Lower leg skin (tissue), 4 donors: Measurements from ENCODE around the gene CSF2RB. TPM values are rescaled to one million over a fixed set of nuclear protein-coding genes. Genes with fewer than 3 reads are reported as not detected.

Source experiments
- DNase-seq, 2 donors: peaks; one replicate each; pipeline ENCODE4 v3.0.0-alpha.2; 2019; ENCODE audit warnings: low spot score in 2 of 2
- H3K4me3 ChIP-seq: fragments of 200-600 bp; sonication (generic); 2 replicates; pipeline ENCODE4 v1.5.1; 2017; ENCODE audit warnings: mild to moderate bottlenecking, low read depth; ENCODE audit not compliant: poor library complexity, severe bottlenecking
- CTCF ChIP-seq, 3 donors: fragments of 450-650 bp; IDR thresholded peaks; one replicate each; pipeline ENCODE4 v1.5.1; 2016; ENCODE audit warnings: antibody characterized with exemption in 3 of 3, mild to moderate bottlenecking in 3 of 3, moderate library complexity in 2 of 3
- POLR2A ChIP-seq, 2 donors: fragments of 450-650 bp; IDR thresholded peaks; one replicate each; pipeline ENCODE4 v1.6.1; 2016 to 2017; ENCODE audit warnings: antibody characterized with exemption in 2 of 2, mild to moderate bottlenecking in 1 of 2, moderate library complexity in 1 of 2
- WGBS, 2 donors: methylation state at CpG; one replicate each; pipeline ENCODE4 v1.1.5; 2018; 5-methylcytosine and 5-hydroxymethylcytosine counted together
- intact Hi-C: fragments of 100-400 bp; cut with DNase I; formaldehyde crosslinking; loops from one replicate; pipeline ENCODE4 v1.15.0; 2023; ENCODE audit warnings: low total_unique reads
- total RNA-seq, 4 donors: library from RNA; depleted of rRNA; stranded (reverse); fragments of >200 nt; gene quantifications; one replicate each; pipeline ENCODE4 v1.1.0, GENCODE V29; 2016

CSF2RB gene
- total RNA-seq, 4 donors from 2014 or later = 3.2 to 10.7 (median 5.5) TPM

- WGBS, 2 donors = 87 to 88% methylated on average over 20 of the region's 20 CpGs
- no peak overlapping the region for H3K4me3 ChIP-seq
- intact Hi-C loops = no loop called here
- no peak for TF ChIP-seq CTCF (IDR thresholded peaks at IDR 0.05)
- TF ChIP-seq POLR2A (IDR thresholded peaks at IDR 0.05) = no peak
- DNase-seq = peak in 1 of 2 donors; percentile 83
These were observed 23.1 kb downstream of the CSF2RB start for GRCh38 chr22:36936362-36937116.

- H3K4me3 ChIP-seq = no peak overlapping the region
- intact Hi-C loops = no loop called here
- no peak for TF ChIP-seq CTCF (IDR thresholded peaks at IDR 0.05)
- TF ChIP-seq POLR2A (IDR thresholded peaks at IDR 0.05) = no peak
- DNase-seq = no peak
- 86 to 92% methylated on average over 14 of the region's 14 CpGs for WGBS, 2 donors
These were observed 24.0 kb downstream of the CSF2RB start for GRCh38 chr22:36937319-36938027.

- H3K4me3 ChIP-seq = no peak overlapping the region
- intact Hi-C loops = no loop called here
- TF ChIP-seq CTCF (IDR thresholded peaks at IDR 0.05) (no peak), POLR2A (IDR thresholded peaks at IDR 0.05) (no peak)
- DNase-seq = no peak
- 90% methylated on average over 12 of the region's 12 CpGs for WGBS, 2 donors
These were observed 24.6 kb downstream of the CSF2RB start for GRCh38 chr22:36938028-36938425.

- H3K4me3 ChIP-seq = no peak overlapping the region
- 91% methylated on average over 13 of the region's 13 CpGs for WGBS, 2 donors
- no peak for DNase-seq
- no peak for TF ChIP-seq POLR2A (IDR thresholded peaks at IDR 0.05)
- TF ChIP-seq CTCF (IDR thresholded peaks at IDR 0.05) = no peak
- intact Hi-C loops = no loop called here
These were observed 25.5 kb downstream of the CSF2RB start for GRCh38 chr22:36938886-36939285.

GRCh38 chr22:36940676-36941075, 27.2 kb downstream of the CSF2RB start:
- TF ChIP-seq CTCF (IDR thresholded peaks at IDR 0.05) (no peak), POLR2A (IDR thresholded peaks at IDR 0.05) (no peak)
- WGBS, 2 donors = 46 to 48% methylated on average over 5 of the region's 5 CpGs
- intact Hi-C loops = no loop called here
- no peak for DNase-seq
- no peak overlapping the region for H3K4me3 ChIP-seq
